Trophoblast cell (in vitro differentiated cells and primary cell): Measurements from ENCODE around the gene GBF1.

Experiments
- DNase-seq, 2 donors: peaks; one replicate each; pipeline ENCODE4 v3.0.0-alpha.2; 2016
- H2AFZ ChIP-seq: 2 replicates; pipeline ENCODE4 v1.6.1; 2013; ENCODE audit warnings: low read length, moderate library complexity, mild to moderate bottlenecking; ENCODE audit not compliant: insufficient read depth, poor library complexity
- H2AK5ac ChIP-seq: 2 replicates; pipeline ENCODE4 v1.6.1; 2013; ENCODE audit warnings: mild to moderate bottlenecking, low read length
- H2BK120ac ChIP-seq: 2 replicates; pipeline ENCODE4 v1.6.1; 2013; ENCODE audit warnings: low read length, mild to moderate bottlenecking, moderate library complexity; ENCODE audit not compliant: insufficient read depth, poor library complexity
- H2BK12ac ChIP-seq: 2 replicates; pipeline ENCODE4 v1.6.1; 2013; ENCODE audit warnings: mild to moderate bottlenecking, low read length, moderate library complexity
- H2BK5ac ChIP-seq: 2 replicates; pipeline ENCODE4 v1.6.1; 2013; ENCODE audit warnings: low read length, low read depth, moderate library complexity, mild to moderate bottlenecking; ENCODE audit not compliant: poor library complexity
- H3K14ac ChIP-seq: 2 replicates; pipeline ENCODE4 v1.6.1; 2013; ENCODE audit warnings: mild to moderate bottlenecking, low read length
- H3K18ac ChIP-seq: 2 replicates; pipeline ENCODE4 v1.6.1; 2013; ENCODE audit warnings: mild to moderate bottlenecking, low read length
- H3K23ac ChIP-seq: 2 replicates; pipeline ENCODE4 v1.6.1; 2013; ENCODE audit warnings: low read length
- H3K27ac ChIP-seq: 2 replicates; pipeline ENCODE4 v1.5.1; 2013; ENCODE audit warnings: low read depth, mild to moderate bottlenecking, inconsistent platforms, low read length, moderate library complexity
- H3K27me3 ChIP-seq: 2 replicates; pipeline ENCODE4 v1.6.1; 2013; ENCODE audit warnings: inconsistent platforms, mild to moderate bottlenecking, low read length, moderate library complexity; ENCODE audit not compliant: insufficient read depth
- H3K36me3 ChIP-seq, 2 experiments: 1 replicate in 1 of 2; 2 replicates in 1 of 2; pipeline ENCODE4 v1.6.1; 2013; ENCODE audit warnings: low read length in 2 of 2, mild to moderate bottlenecking in 2 of 2, moderate library complexity in 1 of 2; ENCODE audit not compliant: insufficient read depth in 2 of 2, control insufficient read depth in 1 of 2
- H3K4ac ChIP-seq: 2 replicates; pipeline ENCODE4 v1.6.1; 2013; ENCODE audit warnings: low read depth, mild to moderate bottlenecking, low read length, moderate library complexity
- H3K4me1 ChIP-seq, 2 experiments: 1 replicate in 1 of 2; 2 replicates in 1 of 2; pipeline ENCODE4 v1.6.1; 2013; ENCODE audit warnings: low read length in 2 of 2, mild to moderate bottlenecking in 2 of 2, moderate library complexity in 1 of 2; ENCODE audit not compliant: insufficient read depth in 2 of 2, control insufficient read depth in 1 of 2
- H3K4me2 ChIP-seq: 2 replicates; pipeline ENCODE4 v1.6.1; 2013; ENCODE audit warnings: inconsistent platforms, mild to moderate bottlenecking, low read length, moderate library complexity
- H3K4me3 ChIP-seq: 2 replicates; pipeline ENCODE4 v1.5.1; 2013; ENCODE audit warnings: mild to moderate bottlenecking, low read depth, low read length, inconsistent platforms
- H3K79me1 ChIP-seq: one replicate; pipeline ENCODE4 v1.6.1; 2013; ENCODE audit warnings: low read length
- H3K79me2 ChIP-seq: 2 replicates; pipeline ENCODE4 v1.6.1; 2013; ENCODE audit warnings: low read length, mild to moderate bottlenecking; ENCODE audit not compliant: control insufficient read depth, insufficient read depth, poor library complexity
- H3K9ac ChIP-seq: 2 replicates; pipeline ENCODE4 v1.6.1; 2013; ENCODE audit warnings: mild to moderate bottlenecking, low read length
- H3K9me3 ChIP-seq: 2 replicates; pipeline ENCODE4 v1.6.1; 2013; ENCODE audit warnings: low read depth, mild to moderate bottlenecking, control low read depth, inconsistent platforms, low read length; ENCODE audit not compliant: insufficient read depth
- H4K12ac ChIP-seq: 2 replicates; pipeline ENCODE4 v1.6.1; 2013; ENCODE audit warnings: low read depth, mild to moderate bottlenecking, low read length, moderate library complexity
- H4K8ac ChIP-seq: 2 replicates; pipeline ENCODE4 v1.6.1; 2013; ENCODE audit warnings: low read depth, mild to moderate bottlenecking, low read length, moderate library complexity
- H4K91ac ChIP-seq: one replicate; pipeline ENCODE4 v1.6.1; 2013; ENCODE audit warnings: low read depth, mild to moderate bottlenecking, low read length, moderate library complexity
- WGBS: extraction: QIAGEN DNeasy Blood & Tissue Kit; methylation state at CpG from one replicate; pipeline ENCODE4 v1.1.7; 2013; ENCODE audit warnings: missing lambda C conversion rate; ENCODE audit not compliant: insufficient read length, insufficient coverage; ENCODE audit errors: extremely low coverage; 5-methylcytosine and 5-hydroxymethylcytosine counted together

GBF1 gene

DNA sequence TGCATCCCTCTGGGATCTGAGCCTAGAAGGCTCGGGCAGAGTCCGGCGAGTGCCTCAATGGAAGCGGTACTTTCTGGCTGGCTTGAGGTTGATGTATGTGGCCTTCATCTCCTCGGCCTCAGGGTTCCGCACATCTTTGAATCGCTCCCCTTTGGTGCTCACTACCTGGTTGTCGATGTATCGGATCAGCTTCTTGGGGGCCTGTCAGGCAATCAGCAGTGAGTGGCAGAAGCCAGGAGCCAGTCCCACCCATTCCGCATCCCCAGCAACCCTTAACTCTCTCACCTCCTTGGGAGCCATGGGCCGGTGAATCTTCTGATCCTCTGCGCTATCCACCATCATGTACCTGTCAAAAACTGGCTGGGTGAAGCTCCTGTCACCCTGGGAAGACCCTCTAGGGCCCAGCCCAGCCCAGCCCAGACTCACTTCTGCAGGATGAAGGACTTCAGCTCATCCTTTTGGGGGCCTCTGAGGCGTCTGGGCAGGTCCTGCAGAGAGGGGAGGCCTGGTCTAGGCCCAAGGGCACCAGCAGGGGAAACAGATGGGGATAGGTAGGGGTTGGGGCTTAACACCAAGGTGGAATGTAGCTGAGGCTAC lies 178.1 kb downstream of the GBF1 start:
- Histone ChIP-seq H3K79me2 (peaks cover 4% of the 10 kb centered on the region), H3K36me3 (peaks cover 17 to 24% of the 10 kb centered on the region in 2 experiments), H4K91ac (no peak overlapping the region), H3K27me3 (peaks cover 4% of the 10 kb centered on the region), H3K9me3 (no peaks in the 10 kb centered on the region), H3K4me2 (no peak overlapping the region), H2BK12ac (no peak overlapping the region), H3K23ac (no peak overlapping the region), H3K79me1 (peaks cover 8% of the 10 kb centered on the region), H3K4me1 (peaks cover 16 to 27% of the 10 kb centered on the region in 2 experiments), H3K18ac (no peak overlapping the region), H2BK120ac (no peak overlapping the region), H3K4me3 (no peak overlapping the region), H2BK5ac (no peak overlapping the region), H4K8ac (no peak overlapping the region), H2AK5ac (no peak overlapping the region), H3K27ac (no peak overlapping the region), H3K9ac (no peak overlapping the region), H3K4ac (no peak overlapping the region), H2AFZ (no peak overlapping the region), H4K12ac (no peak overlapping the region), H3K14ac (no peak overlapping the region)
- WGBS = no CpG with 5 or more reads among the region's 13 CpGs
- no peak for DNase-seq

DNA sequence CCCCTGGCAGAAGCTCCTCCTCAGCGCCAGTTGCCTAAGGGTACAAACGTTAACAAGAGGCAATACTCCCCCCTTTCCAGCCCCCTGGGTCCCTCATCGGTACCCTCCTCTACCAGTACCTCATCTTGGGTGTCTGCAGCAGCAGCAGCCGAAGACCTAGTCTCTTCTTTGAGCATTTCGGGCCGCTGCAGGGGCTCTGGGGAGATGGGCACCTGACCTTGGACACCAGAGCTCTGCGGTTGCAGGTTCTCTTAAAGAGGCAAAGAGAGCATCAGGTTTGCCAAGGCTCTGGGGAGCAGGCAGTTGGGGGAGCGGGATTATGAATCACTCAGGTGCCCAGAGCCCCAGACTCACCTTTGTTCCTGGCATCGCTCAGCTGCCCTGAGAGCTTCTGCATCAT lies 178.8 kb downstream of the GBF1 start:
- Histone ChIP-seq H2AFZ (no peak overlapping the region), H3K27me3 (no peaks in the 10 kb centered on the region), H4K91ac (no peak overlapping the region), H3K4ac (no peak overlapping the region), H3K23ac (no peak overlapping the region), H2BK5ac (no peak overlapping the region), H3K36me3 (peaks cover 17 to 24% of the 10 kb centered on the region in 2 experiments), H3K4me1 (peaks cover 13 to 24% of the 10 kb centered on the region in 2 experiments), H3K18ac (no peak overlapping the region), H3K27ac (no peak overlapping the region), H4K8ac (no peak overlapping the region), H2BK120ac (no peak overlapping the region), H3K79me2 (peaks cover 4% of the 10 kb centered on the region), H3K79me1 (peaks cover 8% of the 10 kb centered on the region), H3K4me2 (no peak overlapping the region), H3K9me3 (no peaks in the 10 kb centered on the region), H2AK5ac (no peak overlapping the region), H4K12ac (no peak overlapping the region), H3K14ac (no peak overlapping the region), H2BK12ac (no peak overlapping the region), H3K4me3 (no peak overlapping the region), H3K9ac (no peak overlapping the region)
- DNase-seq = no peak
- WGBS = no CpG with 5 or more reads among the region's 9 CpGs

DNA sequence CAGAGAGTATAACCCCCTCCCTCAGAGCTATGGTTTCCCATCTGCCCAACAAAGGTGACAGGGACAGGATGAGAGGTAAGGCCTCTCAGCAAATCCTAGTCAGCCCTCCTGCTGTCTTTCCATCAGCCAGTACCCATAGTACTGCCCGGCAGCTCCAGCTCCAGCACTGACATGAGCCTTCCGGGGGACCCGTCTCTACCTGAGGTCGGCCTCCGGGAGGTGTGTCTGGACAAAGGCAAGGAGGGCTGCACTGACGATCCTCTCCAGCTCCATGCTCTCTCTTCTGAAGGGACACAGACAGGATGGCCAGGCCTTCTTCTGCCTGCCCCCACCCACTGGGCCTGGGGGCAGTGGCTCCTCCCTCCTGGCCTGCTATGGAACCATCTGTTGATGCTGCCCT lies 179.6 kb downstream of the GBF1 start:
- Histone ChIP-seq H3K14ac (no peak overlapping the region), H3K79me1 (peaks cover 8% of the 10 kb centered on the region), H3K9ac (no peak overlapping the region), H2BK12ac (no peak overlapping the region), H3K4me1 (peaks cover 11 to 20% of the 10 kb centered on the region in 2 experiments), H4K91ac (no peak overlapping the region), H3K18ac (no peak overlapping the region), H3K79me2 (peaks cover 4% of the 10 kb centered on the region), H3K9me3 (no peaks in the 10 kb centered on the region), H3K4ac (no peak overlapping the region), H3K27ac (no peak overlapping the region), H2BK5ac (no peak overlapping the region), H2BK120ac (no peak overlapping the region), H3K36me3 (peaks cover 17 to 24% of the 10 kb centered on the region in 2 experiments), H3K23ac (no peak overlapping the region), H4K12ac (no peak overlapping the region), H4K8ac (no peak overlapping the region), H3K4me3 (no peak overlapping the region), H2AFZ (no peak overlapping the region), H3K4me2 (no peak overlapping the region), H2AK5ac (no peak overlapping the region), H3K27me3 (no peaks in the 10 kb centered on the region)
- WGBS = no CpG with 5 or more reads among the region's 6 CpGs
- no peak for DNase-seq

DNA sequence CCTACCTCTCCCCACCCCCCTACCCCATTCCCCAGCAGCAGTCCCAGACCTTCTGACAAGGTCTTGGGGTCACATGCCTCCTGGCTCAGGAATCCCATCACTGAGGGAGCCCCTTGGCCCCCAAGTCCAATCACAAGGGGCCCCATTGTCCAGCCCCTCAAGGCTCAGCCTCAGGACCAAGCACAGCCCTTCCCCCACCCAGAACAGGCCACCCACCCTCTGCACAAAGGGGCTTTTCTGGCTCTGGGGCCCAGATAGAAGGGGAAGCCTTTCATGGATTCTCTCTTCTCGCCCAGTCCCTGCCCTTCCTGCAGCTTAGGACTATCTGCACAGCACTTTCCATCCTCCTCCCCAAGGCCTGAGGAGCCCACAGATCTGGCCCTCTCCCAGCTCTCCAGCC lies 180.1 kb downstream of the GBF1 start:
- WGBS = no CpG with 5 or more reads among the region's 1 CpG
- H3K27me3 ChIP-seq = no peaks in the 10 kb centered on the region
- H3K18ac ChIP-seq = no peak overlapping the region
- H4K91ac ChIP-seq = no peak overlapping the region
- no peak overlapping the region for H3K14ac ChIP-seq
- H3K4ac ChIP-seq = no peak overlapping the region
- H2BK120ac ChIP-seq = no peak overlapping the region
- H3K4me3 ChIP-seq = no peak overlapping the region
- no peak for DNase-seq
- no peak overlapping the region for H3K9ac ChIP-seq
- peaks cover 8% of the 10 kb centered on the region for H3K79me1 ChIP-seq
- H4K8ac ChIP-seq = no peak overlapping the region
- peaks cover 4% of the 10 kb centered on the region for H3K79me2 ChIP-seq
- H3K4me2 ChIP-seq = no peak overlapping the region
- H3K27ac ChIP-seq = no peak overlapping the region
- H2AK5ac ChIP-seq = no peak overlapping the region
- H3K4me1 ChIP-seq = peaks cover 7 to 15% of the 10 kb centered on the region in 2 experiments
- H2BK12ac ChIP-seq = no peak overlapping the region
- H3K9me3 ChIP-seq = no peaks in the 10 kb centered on the region
- H2BK5ac ChIP-seq = no peak overlapping the region
- peaks cover 17 to 24% of the 10 kb centered on the region in 2 experiments for H3K36me3 ChIP-seq
- no peak overlapping the region for H2AFZ ChIP-seq
- H4K12ac ChIP-seq = no peak overlapping the region
- H3K23ac ChIP-seq = no peak overlapping the region
